Kidney capillary endothelial cell (primary cell): ENCODE data around the gene LTBP1.

Experiments
- DNase-seq: peaks from one replicate; pipeline ENCODE4 v3.0.0-alpha.2; 2018; ENCODE audit warnings: low spot score

Gene LTBP1

GRCh38 chr2:33314541-33314940 lies 367.8 kb downstream of the LTBP1 start:
- DNase-seq, result no peak

- no peak for DNase-seq
Observed at GRCh38 chr2:33316328-33316727, 369.6 kb downstream of the LTBP1 start.

GRCh38 chr2:33317369-33318007 lies 370.7 kb downstream of the LTBP1 start:
- DNase-seq, result no peak

GRCh38 chr2:33318456-33318855 lies 371.7 kb downstream of the LTBP1 start:
- DNase-seq, result no peak

GRCh38 chr2:33320573-33320972 lies 373.8 kb downstream of the LTBP1 start:
- no peak for DNase-seq

- DNase-seq, result no peak
Observed at GRCh38 chr2:33321236-33321771, 374.6 kb downstream of the LTBP1 start.

GRCh38 chr2:33321876-33322483 lies 375.2 kb downstream of the LTBP1 start:
- DNase-seq, result no peak

GRCh38 chr2:33322612-33323011 lies 375.9 kb downstream of the LTBP1 start:
- no peak for DNase-seq

GRCh38 chr2:33323957-33324356 lies 377.2 kb downstream of the LTBP1 start:
- DNase-seq, result no peak

- DNase-seq, result no peak
Observed at GRCh38 chr2:33326100-33326499, 379.3 kb downstream of the LTBP1 start.

GRCh38 chr2:33333433-33333832 lies 386.7 kb downstream of the LTBP1 start:
- no peak for DNase-seq

GRCh38 chr2:33334083-33334482 lies 387.3 kb downstream of the LTBP1 start:
- no peak for DNase-seq

GRCh38 chr2:33335516-33335915 lies 388.8 kb downstream of the LTBP1 start:
- DNase-seq, result no peak

- DNase-seq, result no peak
Observed at GRCh38 chr2:33336036-33336625, 389.4 kb downstream of the LTBP1 start.

GRCh38 chr2:33337385-33337960 lies 390.7 kb downstream of the LTBP1 start:
- DNase-seq, result no peak

- DNase-seq, result no peak
Observed at GRCh38 chr2:33337981-33338380, 391.2 kb downstream of the LTBP1 start.

GRCh38 chr2:33339269-33339668 lies 392.5 kb downstream of the LTBP1 start:
- DNase-seq, result no peak

- DNase-seq, result peak; percentile 69
Observed at GRCh38 chr2:33340280-33340679, 393.5 kb downstream of the LTBP1 start.

- peak; percentile 89 for DNase-seq
Observed at GRCh38 chr2:33342171-33342570, 395.4 kb downstream of the LTBP1 start.

GRCh38 chr2:33342705-33343104 lies 396.0 kb downstream of the LTBP1 start:
- DNase-seq, result no peak

- DNase-seq, result no peak
Observed at GRCh38 chr2:33343387-33343895, 396.7 kb downstream of the LTBP1 start.

- DNase-seq, result no peak
Observed at GRCh38 chr2:33344230-33344629, 397.5 kb downstream of the LTBP1 start.

- no peak for DNase-seq
Observed at GRCh38 chr2:33347856-33348255, 401.1 kb downstream of the LTBP1 start.
